Liver (tissue), 3 donors: ENCODE results near the gene DNMT1.

ENCODE experiments used
- EGR1 ChIP-seq, 2 donors: IDR thresholded peaks; 2 replicates each; pipeline ENCODE4 v1.6.1; 2016 to 2018; ENCODE audit warnings: antibody characterized with exemption in 2 of 2, low read depth in 2 of 2
- FOXA1 ChIP-seq: IDR thresholded peaks from 2 replicates; pipeline ENCODE4 v1.6.1; 2016; ENCODE audit warnings: antibody characterized with exemption
- GABPA ChIP-seq, 2 donors: IDR thresholded peaks in 1 of 2; conservative IDR thresholded peaks in 1 of 2; 2 replicates each; pipeline ENCODE4 v1.6.1; 2016; ENCODE audit warnings: antibody characterized with exemption in 2 of 2, mild to moderate bottlenecking in 1 of 2, moderate library complexity in 1 of 2
- HNF4G ChIP-seq: IDR thresholded peaks from 2 replicates; pipeline ENCODE4 v1.6.1; 2016; ENCODE audit warnings: antibody characterized with exemption
- JUND ChIP-seq, 2 donors: IDR thresholded peaks; 2 replicates each; pipeline ENCODE4 v1.6.1; 2016; ENCODE audit warnings: antibody characterized with exemption in 2 of 2
- NR2F2 ChIP-seq: IDR thresholded peaks from 2 replicates; pipeline ENCODE4 v1.6.1; 2016; ENCODE audit warnings: antibody characterized with exemption
- RAD21 ChIP-seq, 2 donors: IDR thresholded peaks; 2 replicates each; pipeline ENCODE4 v1.6.1; 2016; ENCODE audit warnings: antibody characterized with exemption in 2 of 2, mild to moderate bottlenecking in 2 of 2
- RXRA ChIP-seq, 2 donors: IDR thresholded peaks; 2 replicates each; pipeline ENCODE4 v1.6.1; 2017 to 2018; ENCODE audit warnings: antibody characterized with exemption in 2 of 2, mild to moderate bottlenecking in 1 of 2
- SP1 ChIP-seq: IDR thresholded peaks from 2 replicates; pipeline ENCODE4 v1.6.1; 2018; ENCODE audit warnings: antibody characterized with exemption, mild to moderate bottlenecking
- TAF1 ChIP-seq: conservative IDR thresholded peaks from 2 replicates; pipeline ENCODE4 v1.6.1; 2016; ENCODE audit warnings: antibody characterized with exemption, mild to moderate bottlenecking
- YY1 ChIP-seq: IDR thresholded peaks from 2 replicates; pipeline ENCODE4 v1.6.1; 2016; ENCODE audit warnings: antibody characterized with exemption, mild to moderate bottlenecking
- TF ChIP-seq, protein P1 (sequence below): fragments of 150-350 bp; IDR thresholded peaks from 2 replicates; pipeline ENCODE4 v1.5.1; 2017; ENCODE audit warnings: improper control_type of control experiment, low read depth, low read length; ENCODE audit not compliant: missing input control
- TF ChIP-seq, protein P2 (sequence below): IDR thresholded peaks from 2 replicates; pipeline ENCODE4 v1.6.1; 2016; ENCODE audit warnings: antibody characterized with exemption, mild to moderate bottlenecking
- TF ChIP-seq, protein P3 (sequence below): IDR thresholded peaks from 2 replicates; pipeline ENCODE4 v1.6.1; 2016; ENCODE audit warnings: antibody characterized with exemption
- donor health status: healthy.
- donor health status: healthy.

DNA sequence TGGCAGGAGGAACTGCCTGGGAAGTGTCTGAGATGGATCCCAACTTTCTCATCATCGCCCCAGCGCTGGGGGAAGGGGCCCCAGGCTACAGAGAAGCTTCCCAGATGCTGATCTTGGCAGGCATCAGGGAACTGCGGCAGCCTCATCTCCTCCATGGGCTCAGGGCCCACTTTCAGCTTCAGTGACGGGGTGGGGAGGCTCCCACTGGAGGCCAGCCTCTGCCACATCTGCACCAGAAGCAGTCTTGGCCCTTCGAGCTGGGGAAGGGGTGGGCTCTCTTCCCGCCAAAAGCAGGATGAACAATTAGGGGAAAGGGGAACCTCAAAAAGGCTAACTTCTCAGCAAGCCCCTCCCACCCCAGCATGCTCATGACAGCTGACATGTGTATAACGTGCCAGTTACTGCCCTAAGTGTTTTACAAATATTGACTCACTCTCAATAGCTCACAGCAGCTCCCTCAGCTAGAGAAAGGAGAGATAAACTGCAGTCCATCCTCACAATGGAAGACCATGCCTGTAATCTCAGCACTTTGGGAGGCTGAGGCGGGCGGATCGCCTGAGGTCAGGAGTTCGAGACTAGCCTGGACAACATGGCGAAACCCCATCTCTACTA lies 43.5 kb upstream of the DNMT1 start:
- TF ChIP-seq, protein P1, sequence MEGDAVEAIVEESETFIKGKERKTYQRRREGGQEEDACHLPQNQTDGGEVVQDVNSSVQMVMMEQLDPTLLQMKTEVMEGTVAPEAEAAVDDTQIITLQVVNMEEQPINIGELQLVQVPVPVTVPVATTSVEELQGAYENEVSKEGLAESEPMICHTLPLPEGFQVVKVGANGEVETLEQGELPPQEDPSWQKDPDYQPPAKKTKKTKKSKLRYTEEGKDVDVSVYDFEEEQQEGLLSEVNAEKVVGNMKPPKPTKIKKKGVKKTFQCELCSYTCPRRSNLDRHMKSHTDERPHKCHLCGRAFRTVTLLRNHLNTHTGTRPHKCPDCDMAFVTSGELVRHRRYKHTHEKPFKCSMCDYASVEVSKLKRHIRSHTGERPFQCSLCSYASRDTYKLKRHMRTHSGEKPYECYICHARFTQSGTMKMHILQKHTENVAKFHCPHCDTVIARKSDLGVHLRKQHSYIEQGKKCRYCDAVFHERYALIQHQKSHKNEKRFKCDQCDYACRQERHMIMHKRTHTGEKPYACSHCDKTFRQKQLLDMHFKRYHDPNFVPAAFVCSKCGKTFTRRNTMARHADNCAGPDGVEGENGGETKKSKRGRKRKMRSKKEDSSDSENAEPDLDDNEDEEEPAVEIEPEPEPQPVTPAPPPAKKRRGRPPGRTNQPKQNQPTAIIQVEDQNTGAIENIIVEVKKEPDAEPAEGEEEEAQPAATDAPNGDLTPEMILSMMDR = no peak
- TF ChIP-seq TAF1 (no peak), NR2F2 (no peak), YY1 (peak; percentile 56), JUND (IDR thresholded peaks at IDR 0.05) (no peak), GABPA (IDR thresholded peaks at IDR 0.05 in 1 of 2, conservative IDR thresholded peaks at IDR 0.05 in 1 of 2) (peak in 1 of 2 donors; percentile 27), RAD21 (IDR thresholded peaks at IDR 0.05) (no peak), SP1 (peak; percentile 51), EGR1 (IDR thresholded peaks at IDR 0.05; ENCODE audit: low read depth in 2 of 2) (no peak), HNF4G (no peak), FOXA1 (no peak), RXRA (IDR thresholded peaks at IDR 0.05) (peak; percentile 14 to 74)
- TF ChIP-seq, protein P2, sequence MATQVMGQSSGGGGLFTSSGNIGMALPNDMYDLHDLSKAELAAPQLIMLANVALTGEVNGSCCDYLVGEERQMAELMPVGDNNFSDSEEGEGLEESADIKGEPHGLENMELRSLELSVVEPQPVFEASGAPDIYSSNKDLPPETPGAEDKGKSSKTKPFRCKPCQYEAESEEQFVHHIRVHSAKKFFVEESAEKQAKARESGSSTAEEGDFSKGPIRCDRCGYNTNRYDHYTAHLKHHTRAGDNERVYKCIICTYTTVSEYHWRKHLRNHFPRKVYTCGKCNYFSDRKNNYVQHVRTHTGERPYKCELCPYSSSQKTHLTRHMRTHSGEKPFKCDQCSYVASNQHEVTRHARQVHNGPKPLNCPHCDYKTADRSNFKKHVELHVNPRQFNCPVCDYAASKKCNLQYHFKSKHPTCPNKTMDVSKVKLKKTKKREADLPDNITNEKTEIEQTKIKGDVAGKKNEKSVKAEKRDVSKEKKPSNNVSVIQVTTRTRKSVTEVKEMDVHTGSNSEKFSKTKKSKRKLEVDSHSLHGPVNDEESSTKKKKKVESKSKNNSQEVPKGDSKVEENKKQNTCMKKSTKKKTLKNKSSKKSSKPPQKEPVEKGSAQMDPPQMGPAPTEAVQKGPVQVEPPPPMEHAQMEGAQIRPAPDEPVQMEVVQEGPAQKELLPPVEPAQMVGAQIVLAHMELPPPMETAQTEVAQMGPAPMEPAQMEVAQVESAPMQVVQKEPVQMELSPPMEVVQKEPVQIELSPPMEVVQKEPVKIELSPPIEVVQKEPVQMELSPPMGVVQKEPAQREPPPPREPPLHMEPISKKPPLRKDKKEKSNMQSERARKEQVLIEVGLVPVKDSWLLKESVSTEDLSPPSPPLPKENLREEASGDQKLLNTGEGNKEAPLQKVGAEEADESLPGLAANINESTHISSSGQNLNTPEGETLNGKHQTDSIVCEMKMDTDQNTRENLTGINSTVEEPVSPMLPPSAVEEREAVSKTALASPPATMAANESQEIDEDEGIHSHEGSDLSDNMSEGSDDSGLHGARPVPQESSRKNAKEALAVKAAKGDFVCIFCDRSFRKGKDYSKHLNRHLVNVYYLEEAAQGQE = peak; percentile 36
- TF ChIP-seq, protein P3, sequence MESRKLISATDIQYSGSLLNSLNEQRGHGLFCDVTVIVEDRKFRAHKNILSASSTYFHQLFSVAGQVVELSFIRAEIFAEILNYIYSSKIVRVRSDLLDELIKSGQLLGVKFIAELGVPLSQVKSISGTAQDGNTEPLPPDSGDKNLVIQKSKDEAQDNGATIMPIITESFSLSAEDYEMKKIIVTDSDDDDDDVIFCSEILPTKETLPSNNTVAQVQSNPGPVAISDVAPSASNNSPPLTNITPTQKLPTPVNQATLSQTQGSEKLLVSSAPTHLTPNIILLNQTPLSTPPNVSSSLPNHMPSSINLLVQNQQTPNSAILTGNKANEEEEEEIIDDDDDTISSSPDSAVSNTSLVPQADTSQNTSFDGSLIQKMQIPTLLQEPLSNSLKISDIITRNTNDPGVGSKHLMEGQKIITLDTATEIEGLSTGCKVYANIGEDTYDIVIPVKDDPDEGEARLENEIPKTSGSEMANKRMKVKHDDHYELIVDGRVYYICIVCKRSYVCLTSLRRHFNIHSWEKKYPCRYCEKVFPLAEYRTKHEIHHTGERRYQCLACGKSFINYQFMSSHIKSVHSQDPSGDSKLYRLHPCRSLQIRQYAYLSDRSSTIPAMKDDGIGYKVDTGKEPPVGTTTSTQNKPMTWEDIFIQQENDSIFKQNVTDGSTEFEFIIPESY = no peak
